Measurements from ENCODE around the gene PPP1R3E. TPM values are rescaled to one million over a fixed set of nuclear protein-coding genes. Genes with fewer than 3 reads are reported as not detected.
A peak's percentile ranks its signal among the peaks of the same experiment; 100 is the strongest.

PPP1R3E gene
- total and polyA plus RNA-seq, 2 of the 13 experiments (the other 11 are each of a cell fraction or from before 2014, with no cell fraction given): 16.5 to 26.5 TPM

DNA sequence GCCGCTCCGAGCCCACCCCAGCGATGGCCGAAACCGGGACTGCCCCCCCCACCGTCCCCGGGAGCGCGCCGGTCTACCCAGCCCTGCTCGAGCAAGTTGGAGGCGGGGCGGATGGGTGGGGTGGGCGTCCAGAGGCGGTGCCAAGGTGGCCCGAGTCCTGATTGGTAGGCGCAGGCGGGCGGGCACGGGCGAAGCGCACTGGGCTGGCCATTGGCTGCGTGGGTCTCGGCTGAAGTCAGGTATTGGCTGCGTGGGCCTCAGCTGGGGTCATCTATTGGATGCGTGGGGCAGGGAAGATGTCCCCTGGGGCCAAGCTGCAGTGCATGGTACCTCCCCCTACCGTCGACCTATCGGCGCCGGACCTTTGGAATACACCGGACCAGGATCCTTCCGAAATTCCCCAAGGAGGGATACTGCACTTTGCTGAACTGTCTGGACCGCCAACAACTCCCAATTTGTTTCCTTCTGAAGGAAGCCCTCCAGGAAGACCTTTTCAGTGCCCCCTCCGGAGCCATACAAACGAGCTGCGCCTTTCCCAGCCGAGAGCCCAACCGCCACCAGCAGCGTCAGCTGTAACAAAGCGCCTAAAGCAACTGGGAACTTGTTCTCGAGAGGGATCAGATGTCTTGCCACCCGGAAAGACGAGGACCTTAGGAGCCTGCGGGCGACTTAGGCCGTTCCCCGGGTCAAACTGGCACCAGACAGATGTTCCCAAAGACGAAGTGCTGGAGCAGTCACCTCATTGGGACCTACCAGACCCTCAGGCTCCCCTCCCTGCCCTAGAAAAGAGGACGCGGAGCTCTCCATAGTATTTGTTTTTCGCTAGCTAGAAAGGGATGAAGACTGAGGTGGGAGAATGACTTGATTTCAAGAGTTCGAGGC lies 16.4 kb downstream of the PPP1R3E start, which contains the start of gene HOMEZ (continued):
- peak; percentile 60; the same call in 1 of the 2 replicates for TF ChIP-seq TMF1 (CRISPR knock-in tag; IDR thresholded peaks at IDR 0.05; ENCODE audit: low read depth)
- no peak for TF ChIP-seq ZNF570 (CRISPR knock-in tag; IDR thresholded peaks at IDR 0.05; ENCODE audit: borderline replicate concordance)
- TF ChIP-seq, protein P1, sequence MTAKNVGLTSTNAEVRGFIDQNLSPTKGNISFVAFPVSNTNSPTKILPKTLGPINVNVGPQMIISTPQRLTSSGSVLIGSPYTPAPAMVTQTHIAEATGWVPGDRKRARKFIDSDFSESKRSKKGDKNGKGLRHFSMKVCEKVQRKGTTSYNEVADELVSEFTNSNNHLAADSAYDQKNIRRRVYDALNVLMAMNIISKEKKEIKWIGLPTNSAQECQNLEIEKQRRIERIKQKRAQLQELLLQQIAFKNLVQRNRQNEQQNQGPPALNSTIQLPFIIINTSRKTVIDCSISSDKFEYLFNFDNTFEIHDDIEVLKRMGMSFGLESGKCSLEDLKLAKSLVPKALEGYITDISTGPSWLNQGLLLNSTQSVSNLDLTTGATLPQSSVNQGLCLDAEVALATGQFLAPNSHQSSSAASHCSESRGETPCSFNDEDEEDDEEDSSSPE (CRISPR knock-in tag; IDR thresholded peaks at IDR 0.05): peak; percentile 91
- TF ChIP-seq NR2C2 (CRISPR knock-in tag; IDR thresholded peaks at IDR 0.05; ENCODE audit: borderline replicate concordance): peak; percentile 85
- TF ChIP-seq, protein P2, sequence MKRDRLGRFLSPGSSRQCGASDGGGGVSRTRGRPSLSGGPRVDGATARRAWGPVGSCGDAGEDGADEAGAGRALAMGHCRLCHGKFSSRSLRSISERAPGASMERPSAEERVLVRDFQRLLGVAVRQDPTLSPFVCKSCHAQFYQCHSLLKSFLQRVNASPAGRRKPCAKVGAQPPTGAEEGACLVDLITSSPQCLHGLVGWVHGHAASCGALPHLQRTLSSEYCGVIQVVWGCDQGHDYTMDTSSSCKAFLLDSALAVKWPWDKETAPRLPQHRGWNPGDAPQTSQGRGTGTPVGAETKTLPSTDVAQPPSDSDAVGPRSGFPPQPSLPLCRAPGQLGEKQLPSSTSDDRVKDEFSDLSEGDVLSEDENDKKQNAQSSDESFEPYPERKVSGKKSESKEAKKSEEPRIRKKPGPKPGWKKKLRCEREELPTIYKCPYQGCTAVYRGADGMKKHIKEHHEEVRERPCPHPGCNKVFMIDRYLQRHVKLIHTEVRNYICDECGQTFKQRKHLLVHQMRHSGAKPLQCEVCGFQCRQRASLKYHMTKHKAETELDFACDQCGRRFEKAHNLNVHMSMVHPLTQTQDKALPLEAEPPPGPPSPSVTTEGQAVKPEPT (CRISPR knock-in tag; IDR thresholded peaks at IDR 0.05; ENCODE audit: low read depth): peak; percentile 94

DNA sequence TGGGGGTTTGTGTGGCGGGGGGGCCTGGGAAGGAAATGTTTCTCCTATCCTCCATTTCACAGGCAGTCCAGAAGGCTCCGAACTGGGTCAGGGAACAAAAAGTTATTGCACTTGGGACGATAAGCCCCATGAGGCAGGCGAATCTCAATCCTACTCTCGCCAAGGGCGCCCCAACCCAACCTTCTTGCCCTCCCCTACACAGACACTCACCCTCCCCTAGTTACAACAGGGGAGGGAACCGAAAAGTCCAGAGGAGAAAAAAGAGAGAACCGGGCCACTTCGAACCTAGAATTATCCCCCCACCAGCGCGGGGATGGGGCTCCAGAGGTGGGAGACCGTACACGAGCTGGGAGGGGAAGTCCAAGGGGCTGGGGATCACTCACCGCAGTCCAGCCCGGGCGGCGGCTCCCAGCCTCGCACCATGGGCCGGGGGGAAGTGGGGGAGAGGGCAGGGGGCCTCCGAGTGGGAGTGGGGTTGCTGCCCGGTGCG lies 17.1 kb downstream of the PPP1R3E start:
- BruUV-seq (replicated peaks): no TSS peak
- CTCF ChIA-PET (ENCODE audit: low intra/inter-chr PET ratio, low total read pairs): interaction anchor here (1.9 kb wide), 1 partner anchor 10 kb away, joined by 8 read pairs; no protein-coding TSS in a partner anchor
- TF ChIP-seq GPN1 (CRISPR knock-in tag; IDR thresholded peaks at IDR 0.05; ENCODE audit: borderline replicate concordance) (peak; percentile 43; the same call in 1 of the 2 replicates), NR2F1 (CRISPR knock-in tag; IDR thresholded peaks at IDR 0.05) (no peak), SALL2 (CRISPR knock-in tag; IDR thresholded peaks at IDR 0.05) (no peak)
- TF ChIP-seq, protein P3, sequence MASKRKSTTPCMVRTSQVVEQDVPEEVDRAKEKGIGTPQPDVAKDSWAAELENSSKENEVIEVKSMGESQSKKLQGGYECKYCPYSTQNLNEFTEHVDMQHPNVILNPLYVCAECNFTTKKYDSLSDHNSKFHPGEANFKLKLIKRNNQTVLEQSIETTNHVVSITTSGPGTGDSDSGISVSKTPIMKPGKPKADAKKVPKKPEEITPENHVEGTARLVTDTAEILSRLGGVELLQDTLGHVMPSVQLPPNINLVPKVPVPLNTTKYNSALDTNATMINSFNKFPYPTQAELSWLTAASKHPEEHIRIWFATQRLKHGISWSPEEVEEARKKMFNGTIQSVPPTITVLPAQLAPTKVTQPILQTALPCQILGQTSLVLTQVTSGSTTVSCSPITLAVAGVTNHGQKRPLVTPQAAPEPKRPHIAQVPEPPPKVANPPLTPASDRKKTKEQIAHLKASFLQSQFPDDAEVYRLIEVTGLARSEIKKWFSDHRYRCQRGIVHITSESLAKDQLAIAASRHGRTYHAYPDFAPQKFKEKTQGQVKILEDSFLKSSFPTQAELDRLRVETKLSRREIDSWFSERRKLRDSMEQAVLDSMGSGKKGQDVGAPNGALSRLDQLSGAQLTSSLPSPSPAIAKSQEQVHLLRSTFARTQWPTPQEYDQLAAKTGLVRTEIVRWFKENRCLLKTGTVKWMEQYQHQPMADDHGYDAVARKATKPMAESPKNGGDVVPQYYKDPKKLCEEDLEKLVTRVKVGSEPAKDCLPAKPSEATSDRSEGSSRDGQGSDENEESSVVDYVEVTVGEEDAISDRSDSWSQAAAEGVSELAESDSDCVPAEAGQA (IDR thresholded peaks at IDR 0.05; ENCODE audit: low read depth): no peak
- TF ChIP-seq, protein P3 (CRISPR knock-in tag; IDR thresholded peaks at IDR 0.05; ENCODE audit: borderline replicate concordance): peak; percentile 22; the same call in 1 of the 2 replicates

More for the DNA sequence above, 17.1 kb downstream of the PPP1R3E start:
- WGBS (ENCODE audit: low lambda C conversion rate): under 1% methylated on average over 22 of the region's 22 CpGs
- H3K4me2 ChIP-seq (ENCODE audit: low read depth, low read length): peak overlapping the region; percentile 81
- in situ Hi-C loops (cut with HindIII; ENCODE audit: extremely low pct_ligation_motif_present, low pct_unique_long_range_greater_than_20kb) (no loop called here), intact Hi-C loops (cut with micrococcal nuclease; ENCODE audit: unreplicated experiment) (loop anchor here (1.0 kb wide), 5 partner anchors 10 to 190 kb away; partner anchors contain the start of genes ACIN1, C14orf119, NGDN and PABPN1)
- H3K9ac ChIP-seq (ENCODE audit: insufficient read depth, low read depth, low read length): peak overlapping the region; percentile 85
- peak overlapping the region; percentile 64 for H3K27ac ChIP-seq (ENCODE audit: extremely low read length, insufficient read depth, low read length)
- POLR2A ChIA-PET: interaction anchor here (0.9 to 9.2 kb wide), 24 partner anchors 9 to 828 kb away, joined by 3 to 165 read pairs (median 6); partner anchors contain the start of genes ACIN1, AJUBA, BCL2L2 and C14orf119
- no peak for FAIRE-seq
- H3K9me3 ChIP-seq (ENCODE audit: low read length): no peaks in the 10 kb centered on the region
- peak overlapping the region; percentile 57 for H2AFZ ChIP-seq (ENCODE audit: low read length)
- no peaks in the 10 kb centered on the region for H4K20me1 ChIP-seq (ENCODE audit: insufficient read depth, low read length)
- peak overlapping the region; percentile 83 to 96 (median 83) for H3K4me3 ChIP-seq (replicated peaks in 1 of 3; ENCODE audit: insufficient read depth in 1 of 3, low read depth in 2 of 3, low read length in 3 of 3)
- peaks cover 26% of the 10 kb centered on the region for H3K4me1 ChIP-seq (ENCODE audit: insufficient read depth, low read length)
- no peaks in the 10 kb centered on the region; a peak in 1 of 5 replicates for H3K27me3 ChIP-seq (ENCODE audit: control insufficient read depth in 1 of 2, insufficient read depth in 2 of 2, low read length in 2 of 2)
- peaks cover 2 to 5% of the 10 kb centered on the region in 2 experiments; a peak in 1 of 5 replicates for H3K36me3 ChIP-seq (replicated peaks in 1 of 2; ENCODE audit: control insufficient read depth in 1 of 2, insufficient read depth in 2 of 2, low read length in 2 of 2)
- peaks cover 19% of the 10 kb centered on the region for H3K79me2 ChIP-seq (ENCODE audit: insufficient read depth, low read length)
- DNase-seq (ENCODE audit: low spot score): no peak
- ATAC-seq: peak; percentile 68
